Gastrocnemius medialis (tissue), 4 donors: Measurements from ENCODE around the gene GPATCH2. TPM values are rescaled to one million over a fixed set of nuclear protein-coding genes. Genes with fewer than 3 reads are reported as not detected.

Source experiments
- ATAC-seq, 2 donors: fragments of 150-250 bp; one replicate each; pipeline ENCODE4 v1.9.1; 2016
- DNase-seq, 2 donors: peaks; one replicate each; pipeline ENCODE4 v3.0.0-alpha.2; 2019
- H3K27ac ChIP-seq, 4 donors: fragments of 200-600 bp; sonication (generic); 1 replicate in 1 of 4; 2 replicates in 3 of 4; pipeline ENCODE4 v1.5.1; 2016 to 2018; ENCODE audit warnings: mild to moderate bottlenecking in 2 of 4, moderate library complexity in 1 of 4
- H3K27me3 ChIP-seq, 3 donors: fragments of 200-600 bp; sonication (generic) in 2 of 3; 1 replicate in 1 of 3; 2 replicates in 2 of 3; pipeline versions ENCODE4 v1.5.1 to v1.6.0; 2016 to 2019; ENCODE audit warnings: mild to moderate bottlenecking in 1 of 3, moderate library complexity in 1 of 3
- H3K36me3 ChIP-seq, 2 donors: fragments of 200-600 bp; sonication (generic) in 1 of 2; one replicate each; pipeline ENCODE4 v1.5.1; 2017 to 2018
- H3K4me1 ChIP-seq, 2 donors: fragments of 200-600 bp; sonication (generic) in 1 of 2; one replicate each; pipeline ENCODE4 v1.5.1; 2016 to 2017; ENCODE audit warnings: mild to moderate bottlenecking in 2 of 2
- H3K4me3 ChIP-seq, 4 donors: fragments of 200-600 bp; sonication (generic) in 3 of 4; 1 replicate in 1 of 4; 2 replicates in 3 of 4; pipeline ENCODE4 v1.5.1; 2016 to 2019; ENCODE audit warnings: mild to moderate bottlenecking in 2 of 4
- H3K9me3 ChIP-seq, 3 donors: fragments of 200-600 bp; sonication (generic) in 2 of 3; 1 replicate in 1 of 3; 2 replicates in 2 of 3; pipeline ENCODE4 v1.5.1; 2016 to 2019
- CTCF ChIP-seq, 5 experiments: fragments of 450-650 bp in 3 of 5; fragments of 200-600 bp in 2 of 5; sonication (generic) in 2 of 5; IDR thresholded peaks in 4 of 5; conservative IDR thresholded peaks in 1 of 5; 1 replicate in 4 of 5; 2 replicates in 1 of 5; pipeline ENCODE4 v1.5.1; 2016 to 2019; ENCODE audit warnings: antibody characterized with exemption in 5 of 5, mild to moderate bottlenecking in 3 of 5, moderate library complexity in 3 of 5
- POLR2A ChIP-seq, 2 donors: fragments of 450-650 bp; IDR thresholded peaks; one replicate each; pipeline ENCODE4 v1.6.1; 2017; ENCODE audit warnings: antibody characterized with exemption in 2 of 2, mild to moderate bottlenecking in 2 of 2, moderate library complexity in 2 of 2
- in situ Hi-C, 4 donors: fragments of 200-750 bp; cut with MboI; loops; one replicate each; pipeline versions ENCODE4 v1.15.0 to v1.8.0; 2017; ENCODE audit warnings: low sequenced_read_pairs in 4 of 4
- intact Hi-C: fragments of 100-400 bp; cut with DNase I; formaldehyde crosslinking; loops from one replicate; pipeline ENCODE4 v1.15.1; 2023; ENCODE audit warnings: low total_unique reads
- total RNA-seq, 4 donors: library from RNA; depleted of rRNA; stranded (reverse); fragments of >200 nt; gene quantifications; one replicate each; pipeline versions ENCODE4 v1.1.0 to v1.2.3, GENCODE V29; 2016

Gene GPATCH2
- total RNA-seq, 4 donors from 2014 or later: 3.6 to 9.3 (median 6.9) TPM

DNA sequence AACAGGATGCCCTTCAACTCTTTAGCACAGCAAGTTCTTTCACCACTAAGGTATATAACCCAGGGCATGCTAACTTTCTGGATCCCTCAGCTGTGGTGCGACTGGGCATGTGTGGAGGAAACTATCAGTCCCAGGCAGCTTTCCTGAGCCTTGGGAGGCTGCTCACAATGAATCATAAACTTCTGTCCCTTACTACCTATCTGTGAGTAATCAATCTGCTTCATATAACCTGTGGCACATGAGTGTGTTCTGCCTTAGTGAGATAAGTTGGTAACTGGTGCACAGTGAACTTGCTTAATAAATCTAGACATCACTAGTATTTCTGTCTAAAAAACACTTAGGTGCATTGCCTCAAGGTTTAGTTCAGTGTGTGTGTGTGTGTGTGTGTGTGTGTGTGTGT, 158.0 kb downstream of the GPATCH2 start:
- ATAC-seq (no peak), DNase-seq (no peak)
- Histone ChIP-seq H3K36me3 (no peaks in the 10 kb centered on the region), H3K4me3 (no peak overlapping the region), H3K4me1 (no peaks in the 10 kb centered on the region), H3K27me3 (no peaks in the 10 kb centered on the region), H3K9me3 (no peaks in the 10 kb centered on the region), H3K27ac (no peak overlapping the region)
- no peak for TF ChIP-seq POLR2A (IDR thresholded peaks at IDR 0.05)
- TF ChIP-seq CTCF (IDR thresholded peaks at IDR 0.05 in 4 of 5, conservative IDR thresholded peaks at IDR 0.05 in 1 of 5): no peak
- in situ Hi-C loops: no loop called here
- intact Hi-C loops: no loop called here

DNA sequence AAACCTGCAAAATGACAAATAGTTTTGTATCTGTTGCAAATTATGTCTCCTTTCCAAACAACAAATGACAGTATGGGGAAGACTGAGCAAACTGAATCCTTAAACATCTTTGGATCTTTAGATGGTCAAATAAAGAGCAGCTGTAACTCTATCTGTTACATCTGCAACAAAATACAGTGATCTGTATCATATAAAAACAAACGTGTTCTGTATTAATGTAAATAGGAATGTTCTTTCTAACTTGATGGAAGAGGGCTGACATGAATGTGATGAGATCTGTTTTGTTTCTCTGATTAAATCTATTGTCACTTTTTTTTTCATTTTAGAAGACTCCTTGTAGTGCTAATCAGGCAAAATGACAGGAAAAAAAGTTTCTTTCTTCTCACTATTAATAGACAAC, 159.5 kb downstream of the GPATCH2 start:
- ATAC-seq (no peak), DNase-seq (no peak)
- H3K4me3 ChIP-seq: no peak overlapping the region
- no peaks in the 10 kb centered on the region for H3K9me3 ChIP-seq
- in situ Hi-C loops (no loop called here), intact Hi-C loops (no loop called here)
- TF ChIP-seq POLR2A (IDR thresholded peaks at IDR 0.05) (no peak), CTCF (IDR thresholded peaks at IDR 0.05 in 4 of 5, conservative IDR thresholded peaks at IDR 0.05 in 1 of 5) (no peak)
- H3K27ac ChIP-seq: no peak overlapping the region
- H3K36me3 ChIP-seq: no peaks in the 10 kb centered on the region
- H3K4me1 ChIP-seq: no peaks in the 10 kb centered on the region
- H3K27me3 ChIP-seq: no peaks in the 10 kb centered on the region

GRCh38 chr1:217469983-217470382, 160.9 kb downstream of the GPATCH2 start:
- Histone ChIP-seq H3K4me1 (no peaks in the 10 kb centered on the region), H3K27me3 (no peaks in the 10 kb centered on the region), H3K27ac (no peak overlapping the region), H3K36me3 (no peaks in the 10 kb centered on the region), H3K4me3 (no peak overlapping the region), H3K9me3 (peaks cover 0 to 8% (median 0%) of the 10 kb centered on the region in 3 donors)
- ATAC-seq: no peak
- DNase-seq: no peak
- TF ChIP-seq POLR2A (IDR thresholded peaks at IDR 0.05) (no peak), CTCF (IDR thresholded peaks at IDR 0.05 in 4 of 5, conservative IDR thresholded peaks at IDR 0.05 in 1 of 5) (no peak)
- intact Hi-C loops (no loop called here), in situ Hi-C loops (no loop called here)

- intact Hi-C loops (no loop called here), in situ Hi-C loops (no loop called here)
- no peak for TF ChIP-seq CTCF (IDR thresholded peaks at IDR 0.05 in 4 of 5, conservative IDR thresholded peaks at IDR 0.05 in 1 of 5)
- no peak for TF ChIP-seq POLR2A (IDR thresholded peaks at IDR 0.05)
- DNase-seq (no peak), ATAC-seq (no peak)
- no peaks in the 10 kb centered on the region for H3K36me3 ChIP-seq
- no peak overlapping the region for H3K4me3 ChIP-seq
- peaks cover 0 to 8% (median 0%) of the 10 kb centered on the region in 3 donors for H3K9me3 ChIP-seq
- H3K4me1 ChIP-seq: no peaks in the 10 kb centered on the region
- H3K27me3 ChIP-seq: no peaks in the 10 kb centered on the region
- H3K27ac ChIP-seq: no peak overlapping the region
Observed at GRCh38 chr1:217465102-217465501, 165.8 kb downstream of the GPATCH2 start.

DNA sequence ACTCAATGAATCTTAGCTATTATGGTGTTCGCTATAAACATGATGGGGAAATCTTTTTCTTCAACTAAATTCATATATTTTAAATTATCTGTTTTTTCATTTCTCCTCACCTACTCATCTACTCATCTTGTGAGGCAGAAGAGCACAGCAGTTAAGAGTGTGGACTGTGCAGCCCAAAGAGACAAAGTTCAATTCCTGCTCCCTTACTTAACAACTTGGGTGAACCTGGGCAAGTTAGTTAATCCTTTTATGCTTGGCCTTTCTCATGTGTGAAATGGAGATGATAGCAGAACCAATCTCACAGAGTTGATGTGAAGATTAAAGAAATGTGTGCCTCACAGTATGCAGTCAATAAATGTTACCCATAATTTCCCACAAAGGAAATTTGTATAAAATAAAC, 168.2 kb downstream of the GPATCH2 start:
- H3K9me3 ChIP-seq: peaks cover 0 to 8% (median 0%) of the 10 kb centered on the region in 3 donors
- H3K27me3 ChIP-seq: no peaks in the 10 kb centered on the region
- H3K27ac ChIP-seq: no peak overlapping the region
- no peak for TF ChIP-seq POLR2A (IDR thresholded peaks at IDR 0.05)
- TF ChIP-seq CTCF (IDR thresholded peaks at IDR 0.05 in 4 of 5, conservative IDR thresholded peaks at IDR 0.05 in 1 of 5): no peak
- H3K4me3 ChIP-seq: no peak overlapping the region
- no peaks in the 10 kb centered on the region for H3K4me1 ChIP-seq
- DNase-seq (no peak), ATAC-seq (no peak)
- intact Hi-C loops (no loop called here), in situ Hi-C loops (no loop called here)
- no peaks in the 10 kb centered on the region for H3K36me3 ChIP-seq
